HepG2 (cell line): ENCODE measurements around the gene GOLGA8B.

Experiments
- CHCHD3 ChIP-seq: sonication (generic); formaldehyde crosslinking; IDR thresholded peaks from 2 replicates; pipeline ENCODE4 v1.8.0; 2022; ENCODE audit warnings: mild to moderate bottlenecking, missing genetic modification reagents, moderate library complexity
- DMAP1 ChIP-seq: IDR thresholded peaks from 2 replicates; pipeline ENCODE4 v1.6.1; 2016
- ELF4 ChIP-seq: sonication (generic); formaldehyde crosslinking; IDR thresholded peaks from 2 replicates; pipeline ENCODE4 v1.5.0; 2020; ENCODE audit warnings: missing genetic modification reagents, mild to moderate bottlenecking, moderate library complexity, borderline replicate concordance
- FOXA1 ChIP-seq, 2 experiments: fragments of 450-650 bp in 1 of 2; sonication (generic) in 1 of 2; formaldehyde crosslinking in 1 of 2; IDR thresholded peaks; 2 replicates each; pipeline versions ENCODE4 v1.4.0 to v1.6.1; 2016 to 2020; ENCODE audit warnings: missing genetic modification reagents in 1 of 2
- HNF4G ChIP-seq, 2 experiments: sonication (generic) in 1 of 2; formaldehyde crosslinking in 1 of 2; IDR thresholded peaks; 2 replicates each; pipeline versions ENCODE4 v1.4.0 to v1.6.1; 2011 to 2020; ENCODE audit warnings: borderline replicate concordance in 2 of 2, low read depth in 2 of 2, mild to moderate bottlenecking in 2 of 2, low read length in 1 of 2, missing genetic modification reagents in 1 of 2, moderate library complexity in 1 of 2
- NR2F6 ChIP-seq, 2 experiments: IDR thresholded peaks; 2 replicates each; pipeline ENCODE4 v1.6.1; 2016; ENCODE audit warnings: antibody characterized with exemption in 1 of 2, mild to moderate bottlenecking in 1 of 2
- TP53 ChIP-seq: sonication (generic); formaldehyde crosslinking; conservative IDR thresholded peaks from 2 replicates; pipeline ENCODE4 v1.4.0; 2020; ENCODE audit warnings: missing genetic modification reagents
- ZFP36 ChIP-seq: fragments of 150-350 bp; IDR thresholded peaks from 2 replicates; pipeline ENCODE4 v1.6.1; 2018; ENCODE audit warnings: borderline replicate concordance, low read length, low read depth; ENCODE audit not compliant: partially characterized antibody
- ZFX ChIP-seq: sonication (generic); formaldehyde crosslinking; IDR thresholded peaks from 2 replicates; pipeline ENCODE4 v1.4.0; 2020; ENCODE audit warnings: mild to moderate bottlenecking, low read depth, missing genetic modification reagents, moderate library complexity
- ZKSCAN1 ChIP-seq: fragments of 150-350 bp; IDR thresholded peaks from 2 replicates; pipeline ENCODE4 v1.6.1; 2014; ENCODE audit warnings: low read length
- TF ChIP-seq, protein P1 (sequence below): sonication (generic); formaldehyde crosslinking; conservative IDR thresholded peaks from 2 replicates; pipeline ENCODE4 v1.5.0; 2020; ENCODE audit warnings: missing genetic modification reagents
- TF ChIP-seq, protein P2 (sequence below): sonication (generic); formaldehyde crosslinking; IDR thresholded peaks from 2 replicates; pipeline ENCODE4 v1.4.0; 2020; ENCODE audit warnings: missing genetic modification reagents, borderline replicate concordance
- TF ChIP-seq, protein P3 (sequence below): sonication (generic); formaldehyde crosslinking; IDR thresholded peaks from 2 replicates; pipeline ENCODE4 v1.4.0; 2020; ENCODE audit warnings: mild to moderate bottlenecking, missing genetic modification reagents

DNA sequence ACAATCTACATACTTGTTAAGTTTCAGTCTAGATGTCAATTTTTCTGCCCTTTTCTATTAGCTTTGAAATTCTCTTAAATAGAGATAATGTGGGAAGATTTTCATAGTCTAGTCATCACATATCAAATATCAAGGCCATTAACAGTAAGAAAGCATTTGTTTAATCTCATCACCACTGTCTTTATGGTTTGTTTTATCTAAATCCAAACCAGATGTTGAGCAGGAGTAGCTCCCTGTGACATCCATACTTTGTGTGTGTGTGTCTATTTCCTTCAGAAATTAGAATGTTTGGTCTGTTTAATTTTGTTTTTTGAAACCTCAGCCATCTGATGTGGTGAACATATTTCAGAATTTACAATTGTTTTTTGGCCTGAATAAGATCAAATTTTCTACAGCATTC, 23.1 kb upstream of the GOLGA8B start:
- TF ChIP-seq CHCHD3 (CRISPR knock-in tag) (no peak), ZFX (no peak), HNF4G (IDR thresholded peaks at IDR 0.05; ENCODE audit: borderline replicate concordance, low read depth, low read length) (no peak), HNF4G (CRISPR knock-in tag; IDR thresholded peaks at IDR 0.05; ENCODE audit: borderline replicate concordance, low read depth) (no peak), ZFP36 (no peak), NR2F6 (IDR thresholded peaks at IDR 0.05) (no peak), NR2F6 (CRISPR knock-in tag; IDR thresholded peaks at IDR 0.05) (no peak), FOXA1 (IDR thresholded peaks at IDR 0.05) (no peak), FOXA1 (CRISPR knock-in tag; IDR thresholded peaks at IDR 0.05) (no peak), TP53 (CRISPR knock-in tag) (no peak), DMAP1 (CRISPR knock-in tag) (no peak), ELF4 (no peak), ZKSCAN1 (no peak)
- TF ChIP-seq, protein P1, sequence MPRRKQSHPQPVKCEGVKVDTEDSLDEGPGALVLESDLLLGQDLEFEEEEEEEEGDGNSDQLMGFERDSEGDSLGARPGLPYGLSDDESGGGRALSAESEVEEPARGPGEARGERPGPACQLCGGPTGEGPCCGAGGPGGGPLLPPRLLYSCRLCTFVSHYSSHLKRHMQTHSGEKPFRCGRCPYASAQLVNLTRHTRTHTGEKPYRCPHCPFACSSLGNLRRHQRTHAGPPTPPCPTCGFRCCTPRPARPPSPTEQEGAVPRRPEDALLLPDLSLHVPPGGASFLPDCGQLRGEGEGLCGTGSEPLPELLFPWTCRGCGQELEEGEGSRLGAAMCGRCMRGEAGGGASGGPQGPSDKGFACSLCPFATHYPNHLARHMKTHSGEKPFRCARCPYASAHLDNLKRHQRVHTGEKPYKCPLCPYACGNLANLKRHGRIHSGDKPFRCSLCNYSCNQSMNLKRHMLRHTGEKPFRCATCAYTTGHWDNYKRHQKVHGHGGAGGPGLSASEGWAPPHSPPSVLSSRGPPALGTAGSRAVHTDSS (CRISPR knock-in tag), result no peak
- TF ChIP-seq, protein P2, sequence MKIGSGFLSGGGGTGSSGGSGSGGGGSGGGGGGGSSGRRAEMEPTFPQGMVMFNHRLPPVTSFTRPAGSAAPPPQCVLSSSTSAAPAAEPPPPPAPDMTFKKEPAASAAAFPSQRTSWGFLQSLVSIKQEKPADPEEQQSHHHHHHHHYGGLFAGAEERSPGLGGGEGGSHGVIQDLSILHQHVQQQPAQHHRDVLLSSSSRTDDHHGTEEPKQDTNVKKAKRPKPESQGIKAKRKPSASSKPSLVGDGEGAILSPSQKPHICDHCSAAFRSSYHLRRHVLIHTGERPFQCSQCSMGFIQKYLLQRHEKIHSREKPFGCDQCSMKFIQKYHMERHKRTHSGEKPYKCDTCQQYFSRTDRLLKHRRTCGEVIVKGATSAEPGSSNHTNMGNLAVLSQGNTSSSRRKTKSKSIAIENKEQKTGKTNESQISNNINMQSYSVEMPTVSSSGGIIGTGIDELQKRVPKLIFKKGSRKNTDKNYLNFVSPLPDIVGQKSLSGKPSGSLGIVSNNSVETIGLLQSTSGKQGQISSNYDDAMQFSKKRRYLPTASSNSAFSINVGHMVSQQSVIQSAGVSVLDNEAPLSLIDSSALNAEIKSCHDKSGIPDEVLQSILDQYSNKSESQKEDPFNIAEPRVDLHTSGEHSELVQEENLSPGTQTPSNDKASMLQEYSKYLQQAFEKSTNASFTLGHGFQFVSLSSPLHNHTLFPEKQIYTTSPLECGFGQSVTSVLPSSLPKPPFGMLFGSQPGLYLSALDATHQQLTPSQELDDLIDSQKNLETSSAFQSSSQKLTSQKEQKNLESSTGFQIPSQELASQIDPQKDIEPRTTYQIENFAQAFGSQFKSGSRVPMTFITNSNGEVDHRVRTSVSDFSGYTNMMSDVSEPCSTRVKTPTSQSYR (CRISPR knock-in tag), result no peak
- TF ChIP-seq, protein P3, sequence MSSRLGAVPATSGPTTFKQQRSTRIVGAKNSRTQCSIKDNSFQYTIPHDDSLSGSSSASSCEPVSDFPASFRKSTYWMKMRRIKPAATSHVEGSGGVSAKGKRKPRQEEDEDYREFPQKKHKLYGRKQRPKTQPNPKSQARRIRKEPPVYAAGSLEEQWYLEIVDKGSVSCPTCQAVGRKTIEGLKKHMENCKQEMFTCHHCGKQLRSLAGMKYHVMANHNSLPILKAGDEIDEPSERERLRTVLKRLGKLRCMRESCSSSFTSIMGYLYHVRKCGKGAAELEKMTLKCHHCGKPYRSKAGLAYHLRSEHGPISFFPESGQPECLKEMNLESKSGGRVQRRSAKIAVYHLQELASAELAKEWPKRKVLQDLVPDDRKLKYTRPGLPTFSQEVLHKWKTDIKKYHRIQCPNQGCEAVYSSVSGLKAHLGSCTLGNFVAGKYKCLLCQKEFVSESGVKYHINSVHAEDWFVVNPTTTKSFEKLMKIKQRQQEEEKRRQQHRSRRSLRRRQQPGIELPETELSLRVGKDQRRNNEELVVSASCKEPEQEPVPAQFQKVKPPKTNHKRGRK, result no peak
